Measurements from ENCODE around the gene CD38. TPM values are rescaled to one million over a fixed set of nuclear protein-coding genes. Genes with fewer than 3 reads are reported as not detected.

The CD38 gene
- total and polyA plus RNA-seq, 2 of the 13 experiments (the other 11 are each of a cell fraction or from before 2014, with no cell fraction given), result not detected

- Histone ChIP-seq H3K4me1 (ENCODE audit: insufficient read depth, low read length) (peaks cover 19% of the 10 kb centered on the region; the same call in 1 of the 2 replicates), H3K4me3 (replicated peaks in 1 of 3; ENCODE audit: insufficient read depth in 1 of 3, low read depth in 2 of 3, low read length in 3 of 3) (peak overlapping the region in 2 of 3 experiments; percentile 33 to 54; a peak in 4 of 6 replicates), H3K27me3 (ENCODE audit: control insufficient read depth in 1 of 2, insufficient read depth in 2 of 2, low read length in 2 of 2) (peaks cover 4 to 40% of the 10 kb centered on the region in 2 experiments), H4K20me1 (ENCODE audit: insufficient read depth, low read length) (no peaks in the 10 kb centered on the region), H3K79me2 (ENCODE audit: insufficient read depth, low read length) (no peaks in the 10 kb centered on the region), H3K36me3 (replicated peaks in 1 of 2; ENCODE audit: control insufficient read depth in 1 of 2, insufficient read depth in 2 of 2, low read length in 2 of 2) (no peaks in the 10 kb centered on the region), H3K27ac (ENCODE audit: extremely low read length, insufficient read depth, low read length) (no peak overlapping the region), H3K9ac (ENCODE audit: insufficient read depth, low read depth, low read length) (no peak overlapping the region), H3K4me2 (ENCODE audit: low read depth, low read length) (peak overlapping the region; percentile 64), H2AFZ (ENCODE audit: low read length) (no peak overlapping the region), H3K9me3 (ENCODE audit: low read length) (no peaks in the 10 kb centered on the region)
- intact Hi-C loops (cut with micrococcal nuclease; ENCODE audit: unreplicated experiment) (no loop called here), in situ Hi-C loops (cut with HindIII; ENCODE audit: extremely low pct_ligation_motif_present, low pct_unique_long_range_greater_than_20kb) (no loop called here)
- POLR2A ChIA-PET, result no interaction called here
- DNase-seq (ENCODE audit: low spot score), result peak; percentile 46
- no TSS peak for BruUV-seq (replicated peaks)
- WGBS (ENCODE audit: low lambda C conversion rate), result 5% methylated on average over 14 of the region's 14 CpGs
- CTCF ChIA-PET (ENCODE audit: low intra/inter-chr PET ratio, low total read pairs), result no interaction called here
- ATAC-seq, result peak; percentile 87
- peak; percentile 47 for FAIRE-seq
- TF ChIP-seq HNF1B (CRISPR knock-in tag; IDR thresholded peaks at IDR 0.05) (0 out of 2 replicates have a peak, but pooled peaks have one; percentile 16), MYPOP (CRISPR knock-in tag; IDR thresholded peaks at IDR 0.05) (no peak), TP53 (CRISPR knock-in tag; conservative IDR thresholded peaks at IDR 0.05) (no peak), PPARG (CRISPR knock-in tag; conservative IDR thresholded peaks at IDR 0.05) (no peak), ZNF430 (CRISPR knock-in tag; IDR thresholded peaks at IDR 0.05) (no peak), HNRNPL (IDR thresholded peaks at IDR 0.05; ENCODE audit: low read depth, low read length) (no peak), GABPB1 (CRISPR knock-in tag; IDR thresholded peaks at IDR 0.05) (0 out of 2 replicates have a peak, but pooled peaks have one; percentile 23), GATA4 (IDR thresholded peaks at IDR 0.05; ENCODE audit: borderline replicate concordance, low read depth) (no peak), IRX3 (CRISPR knock-in tag; IDR thresholded peaks at IDR 0.05; ENCODE audit: borderline replicate concordance, low read depth) (no peak), CAMTA2 (CRISPR knock-in tag; IDR thresholded peaks at IDR 0.05; ENCODE audit: borderline replicate concordance) (no peak), CEBPG (CRISPR knock-in tag; IDR thresholded peaks at IDR 0.05) (peak; percentile 55), ZNF451 (CRISPR knock-in tag; IDR thresholded peaks at IDR 0.05) (no peak), CEBPB (IDR thresholded peaks at IDR 0.05; ENCODE audit: borderline replicate concordance, low read depth, low read length) (peak; percentile 56; the same call in 1 of the 2 replicates), NBN (conservative IDR thresholded peaks at IDR 0.05) (no peak), ZSCAN12 (CRISPR knock-in tag; IDR thresholded peaks at IDR 0.05) (no peak), SNAI1 (CRISPR knock-in tag; IDR thresholded peaks at IDR 0.05; ENCODE audit: borderline replicate concordance) (no peak), NR2F6 (IDR thresholded peaks at IDR 0.05) (no peak), NR2F6 (CRISPR knock-in tag; IDR thresholded peaks at IDR 0.05) (no peak), STAG1 (CRISPR knock-in tag; IDR thresholded peaks at IDR 0.05) (peak; percentile 6; the same call in 1 of the 2 replicates), ATF5 (CRISPR knock-in tag; IDR thresholded peaks at IDR 0.05; ENCODE audit: low read depth) (no peak), PCBP2 (optimal IDR thresholded peaks at IDR 0.05; ENCODE audit: low read depth, low read length, poor library complexity, severe bottlenecking) (no peak), ZMYM4 (CRISPR knock-in tag; IDR thresholded peaks at IDR 0.05) (peak; percentile 46; the same call in 1 of the 2 replicates)
Measured at GRCh38 chr4:15779306-15779705, 1.2 kb downstream of the CD38 start.
